Gastroesophageal sphincter (tissue), 4 donors: Measurements from ENCODE around the gene GGTLC2. TPM values are rescaled to one million over a fixed set of nuclear protein-coding genes. Genes with fewer than 3 reads are reported as not detected.

Source experiments
- ATAC-seq: fragments of 150-250 bp; one replicate; pipeline ENCODE4 v1.9.1; 2016; ENCODE audit warnings: mild to moderate bottlenecking, moderate library complexity
- H3K27ac ChIP-seq, 4 donors: fragments of 200-600 bp; sonication (generic) in 3 of 4; 1 replicate in 3 of 4; 2 replicates in 1 of 4; pipeline ENCODE4 v1.5.1; 2016 to 2019
- H3K27me3 ChIP-seq: fragments of 200-600 bp; sonication (generic); one replicate; pipeline ENCODE4 v1.5.1; 2019
- H3K36me3 ChIP-seq, 2 donors: fragments of 200-600 bp; sonication (generic); one replicate each; pipeline ENCODE4 v1.5.1; 2019; ENCODE audit warnings: control low read depth in 1 of 2
- H3K4me1 ChIP-seq, 3 donors: fragments of 200-600 bp; sonication (generic); 1 replicate in 2 of 3; 2 replicates in 1 of 3; pipeline ENCODE4 v1.5.1; 2016 to 2019; ENCODE audit warnings: control low read depth in 2 of 3
- H3K4me3 ChIP-seq, 2 donors: fragments of 200-600 bp; sonication (generic); one replicate each; pipeline ENCODE4 v1.5.1; 2019; ENCODE audit warnings: mild to moderate bottlenecking in 1 of 2, moderate library complexity in 1 of 2
- H3K9me3 ChIP-seq, 3 donors: fragments of 200-600 bp; sonication (generic); one replicate each; pipeline ENCODE4 v1.5.1; 2017 to 2019; ENCODE audit warnings: control low read depth in 2 of 3
- EP300 ChIP-seq: sonication (generic); formaldehyde crosslinking; IDR thresholded peaks from one replicate; pipeline ENCODE4 v1.6.1; 2017; ENCODE audit warnings: antibody characterized with exemption, mild to moderate bottlenecking
- POLR2A ChIP-seq, 2 donors: fragments of 450-650 bp; IDR thresholded peaks; one replicate each; pipeline ENCODE4 v1.6.1; 2017; ENCODE audit warnings: antibody characterized with exemption in 2 of 2, mild to moderate bottlenecking in 2 of 2, moderate library complexity in 1 of 2
- POLR2AphosphoS5 ChIP-seq: sonication (generic); formaldehyde crosslinking; IDR thresholded peaks from one replicate; pipeline ENCODE4 v1.6.1; 2017; ENCODE audit warnings: antibody characterized with exemption
- WGBS, 2 donors: methylation state at CpG; one replicate each; pipeline ENCODE4 v1.1.5; 2018; ENCODE audit warnings: low coverage in 1 of 2; 5-methylcytosine and 5-hydroxymethylcytosine counted together
- total RNA-seq, 4 donors: library from RNA; depleted of rRNA; stranded (reverse); fragments of >200 nt; gene quantifications; one replicate each; pipeline ENCODE4 v1.1.0, GENCODE V29; 2016
- TF ChIP-seq, protein P1 (sequence below), 4 experiments: fragments of 200-600 bp in 2 of 4; fragments of 450-650 bp in 2 of 4; sonication (generic) in 1 of 4; IDR thresholded peaks; one replicate each; pipeline ENCODE4 v1.5.1; 2017 to 2019; ENCODE audit warnings: antibody characterized with exemption in 4 of 4, mild to moderate bottlenecking in 2 of 4, moderate library complexity in 2 of 4

The GGTLC2 gene
- total RNA-seq, 4 donors from 2014 or later, result not detected

DNA sequence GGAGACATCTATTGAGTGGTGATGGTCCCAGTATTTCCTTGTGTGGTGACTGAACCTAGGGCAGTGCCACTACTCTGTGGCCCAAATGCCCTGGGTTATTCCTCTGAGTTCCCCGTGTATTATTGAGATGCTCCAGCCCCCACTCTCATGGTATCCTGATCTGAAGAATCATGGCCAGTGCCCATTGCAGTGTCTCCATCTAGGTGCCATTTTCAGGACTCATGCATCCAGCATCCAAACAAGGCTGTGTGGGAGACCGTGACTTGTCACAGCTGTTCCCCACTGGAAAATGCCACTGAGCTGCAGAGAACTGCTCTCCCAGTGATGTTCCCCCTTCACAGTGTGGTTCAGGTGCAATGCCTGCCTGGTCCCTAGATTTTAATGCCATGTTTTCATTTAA, 24.7 kb downstream of the GGTLC2 start:
- Histone ChIP-seq H3K27me3 (peaks cover 34% of the 10 kb centered on the region), H3K4me3 (no peak overlapping the region), H3K36me3 (no peaks in the 10 kb centered on the region), H3K9me3 (peaks cover 0 to 17% (median 0%) of the 10 kb centered on the region in 3 donors), H3K4me1 (no peaks in the 10 kb centered on the region), H3K27ac (no peak overlapping the region)
- TF ChIP-seq POLR2AphosphoS5, result no peak
- TF ChIP-seq EP300, result no peak
- TF ChIP-seq POLR2A (IDR thresholded peaks at IDR 0.05), result no peak
- TF ChIP-seq, protein P1, sequence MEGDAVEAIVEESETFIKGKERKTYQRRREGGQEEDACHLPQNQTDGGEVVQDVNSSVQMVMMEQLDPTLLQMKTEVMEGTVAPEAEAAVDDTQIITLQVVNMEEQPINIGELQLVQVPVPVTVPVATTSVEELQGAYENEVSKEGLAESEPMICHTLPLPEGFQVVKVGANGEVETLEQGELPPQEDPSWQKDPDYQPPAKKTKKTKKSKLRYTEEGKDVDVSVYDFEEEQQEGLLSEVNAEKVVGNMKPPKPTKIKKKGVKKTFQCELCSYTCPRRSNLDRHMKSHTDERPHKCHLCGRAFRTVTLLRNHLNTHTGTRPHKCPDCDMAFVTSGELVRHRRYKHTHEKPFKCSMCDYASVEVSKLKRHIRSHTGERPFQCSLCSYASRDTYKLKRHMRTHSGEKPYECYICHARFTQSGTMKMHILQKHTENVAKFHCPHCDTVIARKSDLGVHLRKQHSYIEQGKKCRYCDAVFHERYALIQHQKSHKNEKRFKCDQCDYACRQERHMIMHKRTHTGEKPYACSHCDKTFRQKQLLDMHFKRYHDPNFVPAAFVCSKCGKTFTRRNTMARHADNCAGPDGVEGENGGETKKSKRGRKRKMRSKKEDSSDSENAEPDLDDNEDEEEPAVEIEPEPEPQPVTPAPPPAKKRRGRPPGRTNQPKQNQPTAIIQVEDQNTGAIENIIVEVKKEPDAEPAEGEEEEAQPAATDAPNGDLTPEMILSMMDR (IDR thresholded peaks at IDR 0.05), result no peak
- 60% methylated on average over 1 of the region's 2 CpGs; no CpG with 5 or more reads in 1 of the 2 donors for WGBS, 2 donors
- no peak for ATAC-seq

DNA sequence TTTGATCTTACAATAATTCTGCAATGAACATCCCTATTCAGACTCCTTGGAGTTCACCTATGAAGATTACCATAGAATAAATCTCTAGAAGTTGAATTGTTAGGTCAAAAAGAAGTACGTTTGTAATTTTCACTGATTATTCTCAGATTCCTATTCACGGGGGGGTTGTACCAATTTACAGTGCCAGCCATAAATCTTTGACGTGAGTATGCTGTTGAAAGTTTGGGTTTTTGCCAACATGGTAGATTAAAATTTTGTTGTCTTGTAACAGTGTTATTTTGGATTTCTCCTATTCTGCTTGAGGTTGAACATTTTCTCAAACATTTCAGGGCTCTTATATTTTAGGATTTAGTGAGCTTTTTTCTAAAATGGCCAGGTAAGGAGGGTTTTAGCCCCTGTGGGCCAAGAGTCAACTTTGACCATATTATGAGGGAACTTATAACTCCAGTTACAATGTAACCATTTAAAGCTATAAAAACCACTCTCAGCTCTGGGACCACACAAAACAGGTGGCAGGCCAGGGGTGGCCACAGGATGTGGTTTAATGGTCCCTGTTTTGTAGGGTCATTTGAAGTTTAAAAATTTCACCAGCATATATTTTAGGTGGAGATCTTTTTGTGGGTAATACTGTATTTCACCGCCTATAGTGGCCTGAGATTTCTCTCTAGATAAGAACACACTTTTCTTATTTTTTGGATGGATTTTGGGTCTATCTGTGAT, 25.8 kb downstream of the GGTLC2 start:
- H3K4me1 ChIP-seq, result no peaks in the 10 kb centered on the region
- peaks cover 0 to 17% (median 0%) of the 10 kb centered on the region in 3 donors for H3K9me3 ChIP-seq
- no peak overlapping the region for H3K4me3 ChIP-seq
- WGBS, 2 donors, result 76 to 88% methylated on average over 4 of the region's 4 CpGs
- no peaks in the 10 kb centered on the region for H3K36me3 ChIP-seq
- H3K27ac ChIP-seq, result no peak overlapping the region
- TF ChIP-seq POLR2A (IDR thresholded peaks at IDR 0.05), result no peak
- TF ChIP-seq, protein P1 (IDR thresholded peaks at IDR 0.05), result no peak
- no peak for TF ChIP-seq POLR2AphosphoS5
- no peak for TF ChIP-seq EP300
- H3K27me3 ChIP-seq, result peaks cover 25% of the 10 kb centered on the region
- ATAC-seq, result no peak

DNA sequence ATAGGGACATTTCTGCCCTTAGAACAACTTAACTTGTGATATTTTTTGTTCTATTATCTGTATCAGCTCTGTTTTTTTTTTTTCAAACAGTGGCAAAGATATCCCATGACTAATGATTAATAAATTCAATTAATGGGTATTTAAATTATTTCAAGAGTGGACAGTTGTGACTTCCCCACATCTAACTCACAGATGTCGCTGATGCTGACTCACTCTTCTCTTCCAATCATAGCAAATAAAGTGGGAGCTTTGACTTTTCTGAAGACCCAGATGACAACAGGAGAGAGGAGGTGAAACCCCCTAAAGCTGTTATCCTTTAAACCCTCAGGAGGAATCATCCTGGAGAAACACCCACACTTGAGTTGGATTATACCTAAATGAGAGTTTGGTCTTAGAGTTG, 27.1 kb downstream of the GGTLC2 start:
- WGBS, 2 donors, result 80 to 86% methylated on average over 1 of the region's 1 CpG
- Histone ChIP-seq H3K27me3 (peaks cover 21% of the 10 kb centered on the region), H3K36me3 (no peaks in the 10 kb centered on the region), H3K4me3 (no peak overlapping the region), H3K9me3 (peaks cover 0 to 17% (median 0%) of the 10 kb centered on the region in 3 donors), H3K4me1 (no peaks in the 10 kb centered on the region), H3K27ac (no peak overlapping the region)
- no peak for ATAC-seq
- TF ChIP-seq POLR2AphosphoS5, result no peak
- no peak for TF ChIP-seq EP300
- no peak for TF ChIP-seq POLR2A (IDR thresholded peaks at IDR 0.05)
- TF ChIP-seq, protein P1 (IDR thresholded peaks at IDR 0.05), result no peak

- Histone ChIP-seq H3K4me1 (no peaks in the 10 kb centered on the region), H3K36me3 (no peaks in the 10 kb centered on the region), H3K9me3 (peaks cover 0 to 17% (median 0%) of the 10 kb centered on the region in 3 donors), H3K27me3 (peaks cover 21% of the 10 kb centered on the region), H3K4me3 (no peak overlapping the region), H3K27ac (no peak overlapping the region)
- TF ChIP-seq, protein P1 (IDR thresholded peaks at IDR 0.05), result no peak
- TF ChIP-seq EP300, result no peak
- TF ChIP-seq POLR2A (IDR thresholded peaks at IDR 0.05), result no peak
- TF ChIP-seq POLR2AphosphoS5, result no peak
- ATAC-seq, result no peak
- no CpG with 5 or more reads among the region's 3 CpGs for WGBS, 2 donors
These were observed 28.7 kb downstream of the GGTLC2 start for GRCh38 chr22:22673099-22673498.

DNA sequence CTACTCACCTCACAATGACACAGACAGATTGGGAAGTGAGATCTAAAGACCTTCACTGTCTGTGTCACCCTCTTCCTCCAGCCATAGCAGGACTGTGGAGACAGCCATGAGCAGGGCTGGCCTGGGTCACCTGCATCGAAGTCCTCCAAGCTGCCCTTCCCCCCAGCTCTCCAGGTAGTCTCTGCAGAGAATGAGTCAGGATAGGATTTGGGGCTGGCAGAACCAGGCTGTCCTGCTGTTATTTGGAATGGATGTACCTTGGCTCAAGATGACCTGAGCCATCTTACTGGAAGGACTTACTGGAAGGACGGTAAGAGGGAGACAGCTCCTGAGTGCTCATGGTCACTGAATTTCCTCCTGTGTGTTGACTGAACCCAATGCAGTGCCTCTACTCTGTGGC, 29.2 kb downstream of the GGTLC2 start:
- Histone ChIP-seq H3K4me1 (no peaks in the 10 kb centered on the region), H3K9me3 (peaks cover 0 to 17% (median 0%) of the 10 kb centered on the region in 3 donors), H3K36me3 (no peaks in the 10 kb centered on the region), H3K27me3 (peaks cover 16% of the 10 kb centered on the region), H3K27ac (no peak overlapping the region), H3K4me3 (no peak overlapping the region)
- no peak for TF ChIP-seq POLR2A (IDR thresholded peaks at IDR 0.05)
- TF ChIP-seq, protein P1 (IDR thresholded peaks at IDR 0.05), result no peak
- no peak for TF ChIP-seq EP300
- no peak for TF ChIP-seq POLR2AphosphoS5
- no peak for ATAC-seq
- WGBS, 2 donors, result 100% methylated on average over 1 of the region's 2 CpGs; no CpG with 5 or more reads in 1 of the 2 donors
